H1 (cell line): Measurements from ENCODE around the gene DCUN1D2. TPM values are rescaled to one million over a fixed set of nuclear protein-coding genes. Genes with fewer than 3 reads are reported as not detected.
"Not testable (repeated sequence)": the region's sequence is repeated elsewhere in the genome, so short reads cannot be mapped to it uniquely, and the experiment has no call there.

Experiments used
- CTCF ChIA-PET: fragments of 300-600 bp; sonication (Branson Sonifier 250); formaldehyde crosslinking; loops from one replicate; lab custom pipeline; 2021; ENCODE audit not compliant: partially characterized antibody; lab: Charles Lee
- POLR2A ChIA-PET: fragments of 300-600 bp; sonication (Branson Sonifier 250); formaldehyde crosslinking; loops from one replicate; lab custom pipeline; 2021; ENCODE audit warnings: inconsistent platforms; ENCODE audit not compliant: partially characterized antibody; lab: Charles Lee
- DNase-seq, 2 experiments: peaks; one replicate each; pipeline versions ENCODE4 v3.0.0 to v3.0.0-alpha.2; 2010 to 2022; ENCODE audit warnings: low spot score in 2 of 2, low read depth in 1 of 2, mixed read lengths in 1 of 2
- FAIRE-seq: peaks from 2 replicates; lab custom pipeline; 2011; peaks lifted over from hg19 to GRCh38; lab: Jason Lieb, UNC
- H2AFZ ChIP-seq: 2 replicates; pipeline ENCODE4 v1.8.1; 2012; ENCODE audit warnings: low read length, inconsistent platforms
- H2AK5ac ChIP-seq: 2 replicates; pipeline ENCODE4 v1.6.1; 2013; ENCODE audit warnings: low read depth, low read length
- H2BK120ac ChIP-seq: replicated peaks from 2 replicates; pipeline ENCODE3; 2013; ENCODE audit warnings: low read depth, low read length, inconsistent platforms
- H2BK12ac ChIP-seq: 2 replicates; pipeline ENCODE4 v1.6.1; 2013; ENCODE audit warnings: low read depth, low read length
- H2BK15ac ChIP-seq: 2 replicates; pipeline ENCODE4 v1.6.1; 2013; ENCODE audit warnings: low read length
- H2BK20ac ChIP-seq: 2 replicates; pipeline ENCODE4 v1.6.1; 2013; ENCODE audit warnings: low read length
- H2BK5ac ChIP-seq: 2 replicates; pipeline ENCODE4 v1.6.1; 2013; ENCODE audit warnings: low read depth, low read length
- H3K14ac ChIP-seq: 2 replicates; pipeline ENCODE4 v1.6.1; 2013; ENCODE audit warnings: inconsistent platforms; ENCODE audit not compliant: insufficient read length
- H3K18ac ChIP-seq: 2 replicates; pipeline ENCODE4 v1.6.1; 2013; ENCODE audit warnings: low read length; ENCODE audit errors: extremely low read depth
- H3K23ac ChIP-seq: 2 replicates; pipeline ENCODE4 v1.6.1; 2013; ENCODE audit warnings: inconsistent platforms; ENCODE audit not compliant: insufficient read length
- H3K23me2 ChIP-seq: 2 replicates; pipeline ENCODE4 v1.6.1; 2013; ENCODE audit warnings: low read depth, low read length
- H3K27ac ChIP-seq: 2 replicates; pipeline ENCODE4 v1.6.1; 2011; ENCODE audit warnings: low read depth, low read length, inconsistent platforms
- H3K27me3 ChIP-seq, 4 experiments: replicated peaks in 1 of 4; 1 replicate in 1 of 4; 2 replicates in 3 of 4; pipeline versions ENCODE4 v1.6.1 to v1.8.1; 2011 to 2013; ENCODE audit warnings: low read length in 3 of 4, mild to moderate bottlenecking in 3 of 4, inconsistent platforms in 2 of 4, mixed read lengths in 2 of 4, moderate library complexity in 1 of 4; ENCODE audit not compliant: control insufficient read depth in 3 of 4, insufficient read depth in 3 of 4; ENCODE audit errors: extremely low read depth in 1 of 4
- H3K36me3 ChIP-seq, 4 experiments: 2 replicates each; pipeline versions ENCODE4 v1.6.1 to v1.8.1; 2011 to 2013; ENCODE audit warnings: mild to moderate bottlenecking in 4 of 4, low read length in 3 of 4, moderate library complexity in 2 of 4, control low read depth in 1 of 4, inconsistent platforms in 1 of 4; ENCODE audit not compliant: insufficient read depth in 4 of 4, control insufficient read depth in 2 of 4
- H3K4ac ChIP-seq: replicated peaks from 2 replicates; pipeline ENCODE3; 2013; ENCODE audit warnings: low read length, low read depth, mixed read lengths, inconsistent platforms; ENCODE audit not compliant: insufficient read length
- H3K4me1 ChIP-seq, 4 experiments: replicated peaks in 1 of 4; 1 replicate in 1 of 4; 2 replicates in 3 of 4; pipeline versions ENCODE4 v1.6.1 to v1.8.1; 2011 to 2013; ENCODE audit warnings: low read length in 3 of 4, inconsistent platforms in 2 of 4, mixed read lengths in 1 of 4; ENCODE audit not compliant: insufficient read depth in 4 of 4, control insufficient read depth in 3 of 4
- H3K4me2 ChIP-seq, 2 experiments: 2 replicates each; pipeline versions ENCODE4 v1.6.1 to v1.8.1; 2011 to 2013; ENCODE audit warnings: low read depth in 2 of 2, low read length in 2 of 2, control low read depth in 1 of 2, inconsistent platforms in 1 of 2, mild to moderate bottlenecking in 1 of 2; ENCODE audit not compliant: insufficient read depth in 1 of 2
- H3K4me3 ChIP-seq, 4 experiments: fragments of 200-600, 300-600 bp in 1 of 4; sonication (generic), shearing (Covaris generic), sonication (Bioruptor Twin) in 1 of 4; 2 replicates each; pipeline versions ENCODE4 v1.5.1 to v1.8.1; 2011 to 2016; ENCODE audit warnings: low read length in 4 of 4, low read depth in 3 of 4, control low read depth in 2 of 4, inconsistent platforms in 2 of 4, mild to moderate bottlenecking in 2 of 4, mixed read lengths in 1 of 4, moderate library complexity in 1 of 4; ENCODE audit not compliant: insufficient read depth in 2 of 4; ENCODE audit errors: extremely low read depth in 1 of 4
- H3K56ac ChIP-seq: replicated peaks from 2 replicates; pipeline ENCODE3; 2013; ENCODE audit warnings: low read depth, mild to moderate bottlenecking, mixed read lengths, low read length, inconsistent platforms; ENCODE audit not compliant: insufficient read length
- H3K79me1 ChIP-seq: 2 replicates; pipeline ENCODE4 v1.6.1; 2013; ENCODE audit warnings: low read depth, low read length, control low read depth
- H3K79me2 ChIP-seq, 2 experiments: 2 replicates each; pipeline versions ENCODE4 v1.6.1 to v1.8.1; 2012 to 2013; ENCODE audit warnings: low read length in 2 of 2, mild to moderate bottlenecking in 2 of 2, inconsistent platforms in 1 of 2; ENCODE audit not compliant: insufficient read depth in 2 of 2, control insufficient read depth in 1 of 2
- H3K9ac ChIP-seq, 4 experiments: replicated peaks in 1 of 4; 1 replicate in 1 of 4; 2 replicates in 3 of 4; pipeline versions ENCODE4 v1.6.1 to v1.8.1; 2011 to 2013; ENCODE audit warnings: low read depth in 3 of 4, low read length in 3 of 4, control low read depth in 2 of 4, mild to moderate bottlenecking in 2 of 4, moderate library complexity in 2 of 4, inconsistent platforms in 1 of 4; ENCODE audit errors: extremely low read depth in 1 of 4
- H3K9me3 ChIP-seq, 2 experiments: 2 replicates each; pipeline versions ENCODE4 v1.6.1 to v1.8.1; 2012 to 2013; ENCODE audit warnings: mild to moderate bottlenecking in 2 of 2, moderate library complexity in 2 of 2, control low read depth in 1 of 2, inconsistent platforms in 1 of 2, low read depth in 1 of 2, low read length in 1 of 2, mixed read lengths in 1 of 2; ENCODE audit not compliant: insufficient read depth in 2 of 2
- H4K20me1 ChIP-seq, 2 experiments: replicated peaks in 1 of 2; 2 replicates each; pipeline versions ENCODE3 to v1.8.1; 2011 to 2013; ENCODE audit warnings: inconsistent platforms in 2 of 2, low read length in 2 of 2, mild to moderate bottlenecking in 1 of 2; ENCODE audit not compliant: insufficient read depth in 2 of 2, control insufficient read depth in 1 of 2
- H4K5ac ChIP-seq: 2 replicates; pipeline ENCODE4 v1.6.1; 2013; ENCODE audit warnings: low read length, low read depth, mixed read lengths, inconsistent platforms; ENCODE audit not compliant: insufficient read length
- H4K8ac ChIP-seq: 2 replicates; pipeline ENCODE4 v1.8.0; 2013; ENCODE audit warnings: mild to moderate bottlenecking, moderate library complexity, low read length, inconsistent platforms; ENCODE audit not compliant: insufficient read depth; ENCODE audit errors: extremely low read depth
- H4K91ac ChIP-seq: replicated peaks from 2 replicates; pipeline ENCODE3; 2013; ENCODE audit warnings: low read length, mixed read lengths, inconsistent platforms; ENCODE audit not compliant: insufficient read length
- CTCF ChIP-seq, 3 experiments: IDR thresholded peaks; 1 replicate in 2 of 3; 2 replicates in 1 of 3; pipeline versions ENCODE4 v1.5.1 to v1.6.1; 2011; ENCODE audit warnings: low read length in 3 of 3, mild to moderate bottlenecking in 3 of 3, inconsistent platforms in 2 of 3, low read depth in 1 of 3, moderate library complexity in 1 of 3; ENCODE audit not compliant: insufficient read depth in 1 of 3; ENCODE audit errors: control extremely low read depth in 1 of 3
- RAD21 ChIP-seq, 2 experiments: IDR thresholded peaks in 1 of 2; conservative IDR thresholded peaks in 1 of 2; 2 replicates each; pipeline ENCODE4 v1.6.1; 2011; ENCODE audit warnings: low read depth in 2 of 2, low read length in 2 of 2, improper control_type of control experiment in 1 of 2, inconsistent platforms in 1 of 2, mild to moderate bottlenecking in 1 of 2, moderate library complexity in 1 of 2
- RFX5 ChIP-seq: IDR thresholded peaks from 2 replicates; pipeline ENCODE4 v1.6.1; 2011; ENCODE audit warnings: low read depth, low read length, improper control_type of control experiment, borderline replicate concordance
- WGBS, 2 experiments: shearing (Covaris generic) in 1 of 2; methylation state at CpG; one replicate each; pipeline versions ENCODE4 v1.1.6 to v1.1.7; 2013 to 2015; ENCODE audit warnings: low lambda C conversion rate in 2 of 2, mixed read lengths in 2 of 2, inconsistent platforms in 1 of 2, low coverage in 1 of 2, missing lambda C conversion rate in 1 of 2; ENCODE audit not compliant: insufficient replicate concordance in 2 of 2, insufficient coverage in 1 of 2, insufficient read length in 1 of 2; ENCODE audit errors: extremely low coverage in 1 of 2, missing lambda C conversion rate in 1 of 2; 5-methylcytosine and 5-hydroxymethylcytosine counted together
- polyA plus RNA-seq, 7 experiments: library from polyadenylated mRNA; depleted of rRNA in 3 of 7; stranded (reverse) in 5 of 7; unstranded in 2 of 7; fragments of >200 nt in 5 of 7; fragments of 200-250 nt in 2 of 7; gene quantifications; 1 replicate in 5 of 7; 2 replicates in 1 of 7; 4 replicates in 1 of 7; pipeline versions ENCODE4 v1.2.1 to v1.2.3, GENCODE V29; 2011 to 2013; ENCODE audit warnings: missing spikeins in 2 of 7, mixed read lengths in 2 of 7
- total RNA-seq: library from RNA; stranded (reverse); fragmentation: NEBNext Ultra II Directional; extraction: Animal tissue kit (Norgen Biotek cat#: 25700); gene quantifications from 2 replicates; pipeline ENCODE4 v1.2.1, GENCODE V29; 2021

Gene DCUN1D2
- total and polyA plus RNA-seq, 2 of the 8 experiments (the other 6 are each of a cell fraction or from before 2014, with no cell fraction given), result 19.5 to 35.3 TPM

GRCh38 chr13:113450861-113451620 lies 39.5 kb downstream of the DCUN1D2 start:
- H3K27ac ChIP-seq, result not testable (repeated sequence)

More at GRCh38 chr13:113450861-113451620, 39.5 kb downstream of the DCUN1D2 start:
- ChIA-PET POLR2A (interaction anchor here (1.6 to 1.8 kb wide), 2 partner anchors 38 to 44 kb away, joined by 5 to 8 read pairs; no protein-coding TSS in a partner anchor), CTCF (interaction anchor here (0.6 to 4.0 kb wide), 58 partner anchors 9 to 522 kb away, joined by 3 to 20 read pairs (median 4); no protein-coding TSS in a partner anchor)
- H2BK5ac ChIP-seq, H3K4ac ChIP-seq, H3K79me1 ChIP-seq, H2AFZ ChIP-seq, DNase-seq, H3K23ac ChIP-seq, H2BK20ac ChIP-seq, H2BK15ac ChIP-seq, H3K23me2 ChIP-seq, FAIRE-seq, H4K91ac ChIP-seq, H2AK5ac ChIP-seq, H2BK120ac ChIP-seq, H4K5ac ChIP-seq, H3K9ac ChIP-seq, H3K4me3 ChIP-seq, H3K56ac ChIP-seq, H4K8ac ChIP-seq, H3K4me2 ChIP-seq, H3K79me2 ChIP-seq, H2BK12ac ChIP-seq, H3K14ac ChIP-seq, H3K9me3 ChIP-seq, H3K4me1 ChIP-seq, H3K18ac ChIP-seq, H3K36me3 ChIP-seq, H3K27me3 ChIP-seq: not testable (repeated sequence)
- WGBS, 2 experiments, result 85% methylated on average over 18 of the region's 19 CpGs; no CpG with 5 or more reads in 1 of the 2 experiments
- H4K20me1 ChIP-seq, result peaks cover 2 to 12% of the 10 kb centered on the region in 2 experiments
- peak in 2 of 3 experiments; percentile 44 to 46; a peak in 3 of 4 replicates for TF ChIP-seq CTCF (IDR thresholded peaks at IDR 0.05; ENCODE audit: control extremely low read depth in 1 of 3, insufficient read depth in 1 of 3, low read depth in 1 of 3, low read length in 3 of 3)
- peak; percentile 49 to 61 for TF ChIP-seq RAD21 (IDR thresholded peaks at IDR 0.05 in 1 of 2, conservative IDR thresholded peaks at IDR 0.05 in 1 of 2; ENCODE audit: low read depth in 2 of 2, low read length in 2 of 2)
- TF ChIP-seq RFX5, result 0 out of 2 replicates have a peak, but pooled peaks have one; percentile 30
